Endometrial microvascular endothelial cells (primary cell): ENCODE measurements around the gene CHMP6. TPM values are rescaled to one million over a fixed set of nuclear protein-coding genes. Genes with fewer than 3 reads are reported as not detected.

Experiments used
- in situ Hi-C: cut with HindIII; loops from 2 replicates; pipeline ENCODE4 v1.10.0; 2017; ENCODE audit warnings: low sequenced_read_pairs, low pct_unique_long_range_greater_than_20kb; ENCODE audit errors: inconsistent ontology term
- total RNA-seq: library from RNA; depleted of rRNA; stranded (reverse); fragments of >200 nt; gene quantifications from one replicate; pipeline ENCODE4 v1.2.3, GENCODE V29; 2015; ENCODE audit errors: inconsistent ontology term

CHMP6 gene
- total RNA-seq, 1 donor from 2014 or later: 48.1 TPM

DNA sequence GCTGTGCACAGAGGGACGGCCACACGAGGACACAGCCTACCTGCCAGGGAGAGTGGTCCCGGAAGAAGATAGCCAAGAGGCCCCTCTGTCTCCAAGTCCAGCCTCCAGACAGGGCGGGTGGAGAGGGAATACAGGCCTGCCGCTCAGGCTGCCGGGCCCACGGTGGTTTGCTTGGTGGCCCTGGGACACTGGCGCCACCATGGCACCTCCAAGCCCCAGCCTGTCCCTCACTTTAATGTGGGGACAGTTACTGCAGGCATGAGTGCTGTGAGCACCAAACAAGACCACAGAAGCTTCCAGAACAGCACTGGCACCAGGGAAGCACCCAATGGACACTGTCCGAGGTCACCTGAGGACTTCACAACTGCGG is 22.0 kb upstream of the CHMP6 start:
- in situ Hi-C loops: no loop called here

DNA sequence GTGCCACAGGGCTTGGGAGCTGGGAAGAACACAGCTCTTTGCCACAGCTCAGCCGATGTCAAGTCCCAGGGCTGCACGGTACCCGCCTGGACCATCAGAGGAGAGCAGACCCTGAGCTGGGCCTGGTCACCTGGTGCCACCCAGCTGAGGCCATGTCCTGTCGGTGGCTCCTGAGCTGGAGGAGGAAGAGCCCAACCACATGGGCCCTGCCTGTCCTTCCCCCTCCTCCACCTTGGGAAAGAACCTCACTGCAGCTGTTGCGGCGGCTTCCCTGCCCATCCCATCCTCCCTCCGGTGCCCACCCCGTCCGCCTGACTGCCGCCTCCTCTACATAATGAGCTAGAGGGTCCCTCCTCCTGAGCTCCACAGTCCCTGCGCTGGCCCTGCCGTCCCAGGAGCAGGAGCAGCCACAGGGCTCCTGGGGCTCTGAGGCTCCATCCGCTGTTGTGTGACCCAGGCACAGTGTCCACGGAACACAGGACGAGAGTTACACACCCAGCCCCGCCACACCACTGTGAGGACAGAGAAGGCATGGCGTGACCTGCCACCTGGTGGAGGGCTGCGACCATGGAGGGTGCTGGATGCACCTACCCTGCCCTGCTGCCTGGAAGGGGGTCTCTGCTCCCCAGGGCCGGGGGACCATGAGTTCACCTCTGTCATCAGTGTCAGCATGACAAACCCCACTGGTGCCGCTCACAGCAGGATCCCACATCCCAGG is 21.4 kb upstream of the CHMP6 start:
- in situ Hi-C loops: no loop called here

DNA sequence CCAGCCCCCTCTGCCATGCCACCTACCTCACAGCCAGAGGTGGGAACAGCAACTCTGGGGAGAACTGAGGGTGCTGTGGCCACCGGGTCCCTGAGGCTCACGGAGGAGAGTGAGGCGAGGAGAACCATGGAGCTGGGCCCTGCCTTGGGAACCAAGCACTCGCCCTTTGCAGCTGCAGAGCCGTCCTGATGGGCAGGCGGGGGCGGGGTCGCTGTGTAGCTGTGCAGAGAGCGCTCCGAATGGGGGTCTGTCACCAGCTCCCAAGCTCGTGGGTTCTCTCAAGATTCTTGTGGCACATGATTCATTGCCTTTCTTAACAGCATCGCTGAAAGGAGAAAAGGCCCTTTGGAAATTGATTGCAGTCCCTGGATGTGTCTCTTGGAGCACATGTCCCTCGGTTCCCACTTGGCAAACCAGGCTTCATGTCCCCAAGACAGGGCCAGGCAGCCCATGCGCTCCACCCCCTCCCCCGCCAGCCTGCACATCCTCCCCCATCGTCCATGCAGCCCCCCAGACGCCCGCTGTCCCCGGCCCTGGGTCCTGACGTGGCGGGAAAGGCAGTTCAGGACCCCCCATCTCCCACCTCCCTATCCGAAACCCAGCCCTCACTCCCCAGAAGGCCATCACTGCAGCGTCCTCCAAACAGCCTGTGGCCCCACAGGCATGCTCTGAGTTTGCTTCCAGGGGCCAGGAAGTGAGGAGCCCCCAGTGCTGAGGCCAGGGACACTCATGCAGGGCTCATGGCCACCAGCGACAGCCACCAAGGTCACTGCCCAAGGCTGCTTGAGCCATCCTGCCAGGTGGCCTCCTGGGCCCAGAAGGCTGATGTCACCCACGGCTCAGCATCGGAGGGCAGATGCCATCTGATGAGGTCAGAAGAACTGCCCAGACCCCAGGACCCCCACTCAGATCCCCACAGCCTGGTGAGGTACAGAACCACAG is 20.6 kb upstream of the CHMP6 start:
- in situ Hi-C loops: no loop called here

DNA sequence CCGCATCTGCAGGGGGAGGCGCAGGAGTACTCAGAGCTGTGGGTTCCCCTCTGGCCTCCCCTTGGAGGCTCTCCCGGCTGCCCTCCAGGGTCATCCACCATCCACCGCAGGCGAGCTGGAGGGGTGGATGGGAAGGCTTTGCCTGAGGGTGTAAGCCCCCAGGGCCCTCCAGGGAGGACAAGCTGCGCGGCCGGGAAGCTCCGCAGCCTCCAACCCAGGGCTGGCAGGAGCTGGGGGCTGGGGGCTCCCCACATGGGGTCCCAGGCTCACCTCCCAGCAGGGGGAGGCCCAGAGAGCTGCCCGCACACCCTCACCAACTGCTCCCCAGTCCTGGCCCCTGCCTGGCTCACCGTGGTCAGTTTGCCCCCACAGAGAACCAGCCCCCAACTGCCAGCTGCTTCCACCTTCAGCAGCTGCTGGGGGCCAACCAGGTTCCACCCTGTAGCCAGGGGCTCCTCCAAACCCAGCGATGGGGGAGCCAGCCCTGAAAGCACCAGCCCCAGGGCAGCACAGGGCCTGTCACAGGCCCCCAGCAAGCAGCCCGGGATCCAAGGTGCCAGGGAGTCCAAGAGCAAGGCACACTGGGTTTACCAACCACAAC is 19.8 kb upstream of the CHMP6 start:
- in situ Hi-C loops: no loop called here

DNA sequence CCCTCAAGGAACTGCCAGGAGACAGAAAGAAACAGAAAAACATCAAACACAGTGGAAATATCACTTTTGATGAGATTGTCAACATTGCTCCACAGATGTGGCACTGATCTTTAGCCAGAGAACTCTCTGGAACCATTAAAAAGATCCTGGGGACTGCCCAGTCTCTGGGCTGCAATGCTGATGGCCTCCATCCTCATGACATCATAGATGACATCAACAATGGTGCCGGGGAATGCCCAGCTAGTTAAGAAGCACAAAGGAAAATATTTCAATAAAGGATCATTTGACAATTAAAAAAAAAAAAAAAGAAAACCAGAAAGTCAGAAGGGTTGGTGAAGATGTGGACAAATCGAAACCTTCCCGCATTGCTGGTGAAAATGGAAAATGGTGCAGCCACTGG is 14.9 kb upstream of the CHMP6 start:
- in situ Hi-C loops: no loop called here

DNA sequence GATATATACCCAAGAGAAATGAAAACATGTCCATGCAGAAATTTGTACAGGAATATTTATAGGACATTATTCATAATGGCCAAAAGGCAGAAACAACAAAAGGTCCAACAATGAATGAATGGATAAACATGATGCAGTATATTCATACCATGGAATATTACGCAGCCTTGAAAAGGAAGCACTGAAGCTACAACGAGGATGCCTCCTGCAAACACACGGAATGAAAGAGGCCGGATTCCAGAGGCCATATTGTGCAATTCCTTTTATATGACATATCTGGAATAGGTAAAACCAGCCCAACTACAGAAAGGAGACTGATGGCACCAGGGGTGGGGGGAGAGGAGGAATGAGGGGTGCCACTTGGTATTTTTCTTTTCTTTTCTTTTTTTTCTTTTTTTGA is 14.5 kb upstream of the CHMP6 start:
- in situ Hi-C loops: no loop called here

DNA sequence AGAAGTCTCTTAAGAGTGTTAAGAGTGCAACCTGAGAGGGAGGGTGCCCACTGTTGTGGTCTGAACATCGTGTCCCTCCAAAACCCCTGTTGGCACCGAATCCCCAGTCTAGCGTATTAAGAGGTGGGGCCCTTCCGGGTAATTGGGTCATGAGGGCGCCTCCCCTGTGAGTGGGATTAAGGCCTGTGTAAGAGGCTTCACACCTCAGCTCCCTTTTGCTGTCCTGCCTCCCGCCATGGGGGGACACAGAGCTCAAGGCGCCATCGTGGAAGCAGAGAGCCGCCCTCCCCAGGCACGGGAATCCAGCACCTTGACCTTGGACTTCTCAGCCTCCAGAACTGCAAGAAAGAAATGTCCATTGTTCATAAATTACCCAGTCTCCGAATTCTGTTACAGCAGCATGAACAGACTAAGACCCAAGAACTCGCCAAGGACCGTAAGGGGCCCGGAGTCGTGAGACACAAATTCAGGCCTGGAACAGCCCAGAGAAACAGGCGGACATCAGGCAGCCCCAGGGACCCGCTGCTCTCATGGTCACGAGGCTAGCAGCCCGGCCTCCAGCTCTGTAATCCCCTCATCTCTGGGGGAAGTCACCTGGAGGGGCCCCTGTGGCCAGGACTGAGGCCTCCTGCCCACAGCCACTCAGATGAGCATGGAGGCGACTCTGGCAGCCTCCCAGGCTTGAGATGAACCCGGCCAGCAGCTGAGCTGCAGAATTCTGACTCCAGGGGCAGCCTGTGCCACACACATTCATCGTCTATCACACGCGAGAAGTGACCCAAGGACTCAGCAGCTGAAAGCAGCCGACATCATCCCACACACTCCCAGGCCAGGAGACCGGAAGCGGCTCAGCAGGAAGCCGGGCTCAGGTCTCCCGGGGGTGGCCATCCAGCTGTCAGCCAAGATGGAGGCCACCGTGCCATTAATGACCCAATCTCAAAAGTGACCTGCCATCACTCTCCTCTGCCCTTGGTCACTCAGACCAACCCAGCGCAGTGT is 12.8 kb upstream of the CHMP6 start:
- in situ Hi-C loops: no loop called here

DNA sequence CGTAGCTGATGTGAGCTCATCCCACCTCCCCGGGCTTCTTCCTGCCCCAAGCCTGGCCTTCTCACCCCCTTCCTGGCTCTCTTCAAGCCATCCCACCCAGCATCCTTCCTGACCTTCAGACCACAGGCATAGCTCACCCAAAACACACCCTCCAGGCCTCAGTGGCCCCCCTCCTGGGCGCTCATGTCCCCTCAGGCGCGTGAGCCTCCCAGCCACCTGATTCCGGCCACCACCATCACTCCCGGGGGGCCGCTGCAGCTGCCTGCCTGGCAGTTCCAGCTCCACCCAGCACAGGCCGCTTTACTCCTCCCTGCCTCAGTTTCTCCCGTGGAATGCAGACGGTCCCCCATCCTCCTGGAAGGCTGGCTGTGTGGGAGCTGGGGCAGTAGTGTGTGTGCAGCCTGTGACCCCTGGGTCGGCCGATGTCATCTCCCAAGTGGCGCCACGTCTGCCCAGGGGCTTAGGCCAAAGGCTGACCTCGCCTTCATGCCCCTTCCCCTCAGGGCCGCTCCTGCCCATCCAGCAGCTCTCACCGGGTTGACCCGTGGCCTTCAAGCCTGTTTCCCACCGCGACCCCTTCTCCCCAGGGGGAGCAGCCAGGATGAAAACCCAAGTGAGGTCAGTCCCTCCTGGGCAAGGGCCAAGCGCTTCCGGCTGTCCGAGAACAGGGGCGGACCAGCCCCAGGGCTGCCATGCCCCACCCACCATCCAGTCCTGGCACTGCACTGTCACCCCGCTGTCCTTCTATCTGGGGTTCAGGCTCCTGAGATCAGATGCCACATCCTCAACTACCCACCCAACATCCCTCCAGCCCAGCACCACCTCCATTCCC is 11.9 kb upstream of the CHMP6 start:
- in situ Hi-C loops: no loop called here

DNA sequence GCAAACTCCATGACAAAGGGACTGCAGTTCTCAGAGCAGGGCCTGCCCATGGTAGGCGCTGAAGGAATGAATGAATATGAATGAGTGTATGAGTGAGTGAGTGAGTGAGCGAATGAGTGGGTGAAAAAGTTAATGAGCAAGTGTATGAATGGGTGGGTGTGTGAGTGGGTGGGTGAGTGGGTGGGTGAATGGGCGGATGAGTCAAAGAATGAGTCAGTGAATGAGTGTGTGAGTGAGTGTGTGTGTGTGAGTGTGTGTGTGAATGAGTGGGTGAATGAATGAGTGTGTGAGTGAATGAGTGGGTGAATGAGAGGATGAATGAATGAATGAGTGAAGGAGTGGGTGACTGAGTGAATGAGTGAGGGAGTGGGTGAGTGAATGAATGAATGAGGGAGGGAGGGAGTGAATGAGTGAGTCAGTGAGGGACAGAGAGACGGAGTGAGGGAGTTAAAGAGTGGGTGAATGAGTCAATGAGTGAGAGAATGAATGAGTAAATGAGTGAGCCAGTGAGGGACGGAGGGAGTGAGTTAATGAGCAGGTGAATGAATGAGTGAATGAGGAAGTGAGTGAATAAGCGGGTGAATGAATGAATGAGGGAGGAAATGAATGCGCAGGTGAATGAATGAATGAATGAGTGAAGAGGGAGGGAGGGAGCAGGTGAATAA is 11.1 kb upstream of the CHMP6 start:
- in situ Hi-C loops: no loop called here

DNA sequence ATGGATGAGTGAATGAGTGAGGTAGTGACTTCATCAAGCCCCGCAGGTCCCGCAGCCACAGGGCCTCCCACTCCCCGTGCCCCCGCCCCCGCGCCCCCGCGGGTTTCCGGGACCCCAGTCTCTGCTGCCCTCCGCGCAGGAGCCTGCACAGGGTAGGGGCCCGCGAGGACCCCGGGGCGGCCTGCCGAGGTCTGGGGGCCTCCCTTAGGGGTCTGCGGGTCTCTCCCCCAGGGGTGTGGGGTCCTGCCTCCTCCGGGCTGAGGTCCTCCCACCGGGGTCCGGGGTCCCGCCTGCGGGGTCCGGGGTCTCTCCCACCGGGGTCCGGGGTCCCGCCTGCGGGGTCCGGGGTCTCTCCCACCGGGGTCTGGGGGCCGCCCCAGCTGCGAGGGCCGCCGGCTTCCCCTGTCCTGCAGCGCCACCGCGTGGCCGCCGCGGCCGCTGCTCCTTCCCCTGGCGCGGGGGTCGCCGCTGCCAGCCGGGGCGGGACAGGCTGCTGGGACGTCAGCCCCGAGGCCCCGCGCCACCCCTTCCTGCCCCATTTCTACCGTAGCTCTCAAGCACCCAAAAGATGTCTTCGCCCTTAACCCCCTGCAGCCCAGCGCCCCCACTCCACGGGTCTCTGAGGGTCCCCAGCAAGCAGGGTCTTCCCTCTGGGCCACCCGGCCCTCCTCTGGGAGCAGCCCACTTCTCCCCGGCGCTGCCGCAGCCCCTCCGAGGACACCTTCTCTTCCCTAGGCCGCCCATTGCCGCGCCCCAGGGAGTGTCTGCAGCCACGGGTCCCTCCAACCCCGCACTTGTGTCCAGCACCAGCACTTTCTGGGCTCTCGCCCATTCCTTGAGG is 10.4 kb upstream of the CHMP6 start:
- in situ Hi-C loops: no loop called here

DNA sequence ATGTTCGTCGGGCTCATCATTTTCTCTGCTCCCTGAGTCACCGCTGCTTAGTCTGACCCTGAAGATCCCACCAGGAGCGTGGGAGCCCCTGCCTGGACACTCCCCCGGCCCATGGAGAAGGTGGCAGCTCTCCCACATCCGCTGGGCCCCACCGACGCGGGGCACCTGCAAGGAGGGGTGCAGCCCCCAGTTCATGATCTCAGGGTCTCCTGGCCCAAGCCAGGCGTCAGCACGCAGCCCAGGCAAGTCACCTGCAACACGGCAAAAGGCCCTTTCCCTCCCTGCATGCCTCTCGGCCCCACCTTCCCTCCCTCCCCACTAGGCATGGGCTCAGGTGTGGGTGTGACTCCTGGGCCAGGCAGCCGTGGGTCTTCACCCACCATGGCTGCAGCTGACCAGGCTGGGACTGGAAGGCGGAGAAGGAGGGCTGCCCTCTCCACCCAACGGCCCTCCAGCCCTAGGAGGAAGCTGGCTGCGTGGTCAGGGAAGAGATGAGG is 9.7 kb upstream of the CHMP6 start:
- in situ Hi-C loops: no loop called here

DNA sequence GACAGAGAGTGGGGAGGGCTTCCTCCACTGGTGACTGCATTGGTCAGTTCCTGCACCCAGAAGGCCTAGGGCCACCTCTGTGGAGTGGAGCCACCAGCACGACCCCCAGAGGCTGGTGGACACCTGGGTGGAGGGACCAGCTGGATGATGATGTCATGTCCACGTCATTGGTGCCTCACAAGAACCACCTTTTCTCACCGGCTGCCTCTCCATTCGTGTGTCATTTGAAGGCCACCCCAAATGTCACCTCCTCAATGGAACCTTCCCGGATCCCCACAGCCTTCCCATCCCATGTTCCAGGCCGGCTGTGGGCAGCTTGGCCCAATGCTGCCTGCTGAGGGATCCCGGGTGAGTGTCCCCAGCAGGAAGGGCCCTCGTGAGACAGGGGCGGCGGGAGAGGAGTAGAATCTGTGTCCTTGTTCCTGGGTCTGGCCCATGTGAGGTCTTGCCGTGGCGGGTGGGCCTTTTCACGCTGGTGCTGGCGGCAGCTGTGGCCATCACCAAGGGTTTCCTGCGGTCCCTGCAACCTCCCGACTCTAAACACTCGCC is 9.1 kb upstream of the CHMP6 start:
- in situ Hi-C loops: no loop called here

DNA sequence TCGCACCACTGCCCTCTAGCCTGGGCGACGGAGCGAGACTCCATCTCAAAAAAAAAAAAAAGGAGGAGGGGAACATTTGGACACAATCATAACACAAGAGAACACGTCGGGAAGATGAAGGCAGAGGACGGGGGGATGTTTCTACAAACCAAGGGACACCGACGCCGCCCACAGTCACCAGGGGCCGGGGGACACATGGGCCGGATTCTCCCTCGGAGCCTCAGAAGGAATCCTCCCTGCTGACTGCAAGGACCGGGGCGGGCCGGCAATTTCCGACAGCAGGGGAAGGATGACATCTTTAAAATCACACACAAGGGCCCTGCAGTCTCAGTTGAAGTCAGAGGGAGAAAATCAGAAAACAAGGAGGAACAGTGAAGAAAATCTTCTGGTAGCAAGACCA is 8.1 kb upstream of the CHMP6 start:
- in situ Hi-C loops: no loop called here

DNA sequence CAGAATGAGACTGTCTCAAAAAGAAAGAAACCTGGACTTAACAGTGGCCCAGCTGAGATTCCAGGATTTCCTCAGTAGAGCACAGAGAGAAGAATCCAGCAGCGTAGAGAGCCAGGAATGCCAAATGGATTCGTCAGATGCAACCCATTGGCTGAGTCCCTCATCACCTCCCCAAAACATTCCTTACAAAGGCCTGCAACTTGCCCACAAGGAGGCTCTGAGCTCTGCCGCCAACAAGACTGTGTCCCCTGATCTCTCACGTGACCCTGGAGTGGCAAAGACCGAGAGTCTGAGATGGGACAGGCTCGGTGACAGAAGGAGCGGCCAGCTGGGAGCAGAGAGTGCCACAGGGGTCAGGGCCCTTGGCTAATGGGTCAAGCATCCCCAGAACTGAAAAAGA is 6.9 kb upstream of the CHMP6 start:
- in situ Hi-C loops: no loop called here

DNA sequence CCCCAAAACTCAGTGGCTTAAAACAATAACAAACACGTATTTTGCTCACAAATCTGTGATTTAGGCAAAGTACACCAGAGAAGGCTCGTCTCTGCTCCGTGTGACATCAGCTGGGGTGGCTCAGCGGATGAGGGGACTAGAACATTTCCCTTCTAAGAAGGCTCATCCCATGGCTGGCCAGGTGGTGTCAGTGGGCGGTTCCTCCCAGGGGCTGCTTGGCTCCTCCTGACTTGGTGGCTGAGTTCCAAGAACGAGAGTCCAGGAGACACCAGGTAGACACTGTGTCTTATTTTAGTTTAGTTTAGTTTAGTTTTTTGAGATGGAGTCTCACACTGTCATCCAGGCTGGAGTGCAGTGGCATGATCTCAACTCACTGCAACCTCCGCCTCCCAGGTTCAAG is 5.6 kb upstream of the CHMP6 start:
- in situ Hi-C loops: no loop called here

DNA sequence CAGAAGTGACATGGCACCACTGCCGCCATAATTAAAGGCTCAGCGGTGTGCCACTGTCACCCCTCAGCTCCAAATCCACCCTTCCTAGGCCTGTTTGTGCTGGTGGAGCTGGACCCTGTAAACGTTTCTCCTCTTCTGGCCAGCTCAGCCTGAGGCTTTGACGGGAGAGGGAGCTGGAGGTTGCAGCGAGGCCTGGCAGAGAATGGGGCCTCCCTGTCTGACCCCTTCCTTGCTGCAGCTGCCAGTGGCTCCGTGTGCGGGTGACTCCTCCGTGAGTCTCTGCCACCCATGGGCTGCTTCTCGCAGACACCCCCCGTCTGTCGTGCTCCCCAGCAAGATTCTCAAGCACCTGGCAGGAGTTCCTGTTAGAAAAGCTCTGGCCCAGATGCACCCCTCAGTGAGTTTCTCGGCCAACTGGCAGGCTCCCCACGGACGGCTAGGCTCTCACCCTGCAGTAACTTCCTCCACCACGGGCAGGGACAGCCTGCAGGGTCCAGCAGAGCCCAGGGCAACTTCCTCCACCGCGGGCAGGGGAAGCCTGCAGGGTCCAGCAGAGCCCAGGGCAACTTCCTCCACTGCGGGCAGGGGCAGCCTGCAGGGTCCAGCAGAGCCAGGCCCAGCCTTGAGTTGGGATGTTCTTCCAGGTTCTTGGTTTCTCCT is 4.7 kb upstream of the CHMP6 start:
- in situ Hi-C loops: no loop called here
